ENCODE measurements around the gene BBS1.

GRCh38 chr11:66472054-66472453 is 38.4 kb upstream of the BBS1 start:
- no peak for TF ChIP-seq CTCF (conservative IDR thresholded peaks at IDR 0.05; ENCODE audit: low read length)
- TF ChIP-seq EZH2phosphoT487 (IDR thresholded peaks at IDR 0.05; ENCODE audit: borderline replicate concordance) = no peak
